HG02588 (cell line): ENCODE measurements around the gene CACNA1I.
A peak's percentile ranks its signal among the peaks of the same experiment; 100 is the strongest.
"Not testable (repeated sequence)": the region's sequence is repeated elsewhere in the genome, so short reads cannot be mapped to it uniquely, and the experiment has no call there.

Experiments
- ATAC-seq: cut with Tn5 transposase; IDR thresholded peaks from one replicate; pipeline ENCODE4 v1.9.1; 2021; ENCODE audit warnings: mild to moderate bottlenecking, moderate library complexity; ENCODE audit not compliant: unreplicated experiment

The CACNA1I gene

GRCh38 chr22:39570665-39571064 is at the start of gene CACNA1I:
Gene CACNA1I, plus strand, starts transcription at chr22:39570753. Its CDS starts 0 bp downstream, at chr22:39570753.
- ATAC-seq = no peak

GRCh38 chr22:39521106-39521885 is 49.3 kb upstream of the CACNA1I start:
- not testable (repeated sequence) for ATAC-seq

GRCh38 chr22:39522091-39522490 is 48.5 kb upstream of the CACNA1I start:
- not testable (repeated sequence) for ATAC-seq

GRCh38 chr22:39522567-39523300 is 47.8 kb upstream of the CACNA1I start:
- no peak for ATAC-seq

GRCh38 chr22:39524089-39524752 is 46.3 kb upstream of the CACNA1I start:
- no peak for ATAC-seq

GRCh38 chr22:39524753-39525657 is 45.5 kb upstream of the CACNA1I start:
- no peak for ATAC-seq

GRCh38 chr22:39525658-39525975 is 44.9 kb upstream of the CACNA1I start:
- ATAC-seq = no peak

- ATAC-seq = no peak
Observed at GRCh38 chr22:39526736-39527171, 43.8 kb upstream of the CACNA1I start.

GRCh38 chr22:39527481-39527961 is 43.0 kb upstream of the CACNA1I start:
- ATAC-seq = no peak

GRCh38 chr22:39528080-39528661 is 42.4 kb upstream of the CACNA1I start:
- no peak for ATAC-seq

GRCh38 chr22:39528681-39529486 is 41.7 kb upstream of the CACNA1I start:
- ATAC-seq = no peak

- ATAC-seq = no peak
Observed at GRCh38 chr22:39529487-39529851, 41.1 kb upstream of the CACNA1I start.

GRCh38 chr22:39530116-39530515 is 40.4 kb upstream of the CACNA1I start:
- no peak for ATAC-seq

GRCh38 chr22:39530692-39531331 is 39.7 kb upstream of the CACNA1I start:
- no peak for ATAC-seq

- peak; percentile 72 for ATAC-seq
Observed at GRCh38 chr22:39532215-39533073, 38.1 kb upstream of the CACNA1I start, which contains the start of gene RPS19BP1. Gene RPS19BP1, minus strand, starts transcription at chr22:39532748. Its CDS starts 10 bp downstream, at chr22:39532738.

- no peak for ATAC-seq
Observed at GRCh38 chr22:39534092-39534506, 36.5 kb upstream of the CACNA1I start.

- no peak for ATAC-seq
Observed at GRCh38 chr22:39534591-39535356, 35.8 kb upstream of the CACNA1I start.
